ENCODE data around the gene TMPRSS2.

The TMPRSS2 gene

GRCh38 chr21:41518757-41519156 lies 10.8 kb upstream of the TMPRSS2 start:
- no peak for ATAC-seq
- TF ChIP-seq PATZ1 (CRISPR knock-in tag; IDR thresholded peaks at IDR 0.05; ENCODE audit: borderline replicate concordance) (no peak), POU6F1 (CRISPR knock-in tag; IDR thresholded peaks at IDR 0.05; ENCODE audit: borderline replicate concordance, low read depth) (no peak), ZC3H10 (CRISPR knock-in tag; IDR thresholded peaks at IDR 0.05) (no peak), TSHZ2 (CRISPR knock-in tag; IDR thresholded peaks at IDR 0.05) (no peak), BACH2 (CRISPR knock-in tag; IDR thresholded peaks at IDR 0.05; ENCODE audit: borderline replicate concordance) (no peak), ZNF565 (CRISPR knock-in tag; conservative IDR thresholded peaks at IDR 0.05; ENCODE audit: low read depth) (no peak), OSR1 (CRISPR knock-in tag; IDR thresholded peaks at IDR 0.05) (no peak), GLIS3 (CRISPR knock-in tag; IDR thresholded peaks at IDR 0.05) (no peak), CSDC2 (CRISPR knock-in tag; IDR thresholded peaks at IDR 0.05) (no peak), ZFP3 (CRISPR knock-in tag; IDR thresholded peaks at IDR 0.05) (no peak)

- ATAC-seq = no peak
Measured at GRCh38 chr21:41511858-41512257, 3.9 kb upstream of the TMPRSS2 start.

More at GRCh38 chr21:41511858-41512257, 3.9 kb upstream of the TMPRSS2 start:
- TF ChIP-seq CSRNP3 (CRISPR knock-in tag; IDR thresholded peaks at IDR 0.05) (no peak), ZNF8 (CRISPR knock-in tag; IDR thresholded peaks at IDR 0.05) (no peak), TSHZ2 (CRISPR knock-in tag; IDR thresholded peaks at IDR 0.05) (no peak), TCF4 (CRISPR knock-in tag; IDR thresholded peaks at IDR 0.05; ENCODE audit: borderline replicate concordance) (no peak), PATZ1 (CRISPR knock-in tag; IDR thresholded peaks at IDR 0.05; ENCODE audit: borderline replicate concordance) (no peak)

Measured in SK-N-SH treated with all-trans-retinoic acid at 6 μM for 48 hours (cell line).